Right lobe of liver (tissue), 4 donors: ENCODE results near the gene MARCHF10.
"Not testable (repeated sequence)": the region's sequence is repeated elsewhere in the genome, so short reads cannot be mapped to it uniquely, and the experiment has no call there.

Experiments
- CTCF ChIP-seq, 4 donors: fragments of 200-600 bp in 3 of 4; fragments of 450-650 bp in 1 of 4; IDR thresholded peaks; one replicate each; pipeline versions ENCODE4 v1.5.1 to v1.8.0; 2016 to 2022; ENCODE audit warnings: antibody characterized with exemption in 4 of 4, mild to moderate bottlenecking in 2 of 4
- POLR2A ChIP-seq: fragments of 450-650 bp; IDR thresholded peaks from one replicate; pipeline ENCODE4 v1.6.1; 2017; ENCODE audit warnings: antibody characterized with exemption, mild to moderate bottlenecking
- donor health status: DM: no; HTN: no; CAD: no.
- donor health status: DM: no; HTN: no; CAD: no.
- donor health status: DM: no; HTN: yes; CAD: no.

DNA sequence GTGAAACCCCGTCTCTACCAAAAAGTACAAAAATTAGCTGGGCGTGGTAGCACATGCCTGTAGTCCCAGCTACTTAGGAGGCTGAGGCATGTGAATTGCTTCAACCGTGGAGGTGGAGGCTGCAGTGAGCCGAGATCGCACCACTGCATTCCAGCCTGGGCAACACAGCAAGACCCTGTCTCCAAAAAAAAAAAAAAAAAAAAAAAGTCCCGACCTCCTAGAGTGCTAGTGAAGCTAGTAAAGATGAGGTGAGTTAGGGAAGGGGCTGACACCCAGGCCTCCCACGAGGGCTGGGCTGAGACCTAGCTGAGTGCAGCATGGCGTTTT is 116.6 kb downstream of the MARCHF10 start:
- not testable (repeated sequence) for TF ChIP-seq POLR2A; CTCF (IDR thresholded peaks at IDR 0.05)
